ENCODE data around the gene OR10H2. TPM values are rescaled to one million over a fixed set of nuclear protein-coding genes. Genes with fewer than 3 reads are reported as not detected.

The OR10H2 gene
- total RNA-seq, 2 experiments from 2014 or later, result not detected

DNA sequence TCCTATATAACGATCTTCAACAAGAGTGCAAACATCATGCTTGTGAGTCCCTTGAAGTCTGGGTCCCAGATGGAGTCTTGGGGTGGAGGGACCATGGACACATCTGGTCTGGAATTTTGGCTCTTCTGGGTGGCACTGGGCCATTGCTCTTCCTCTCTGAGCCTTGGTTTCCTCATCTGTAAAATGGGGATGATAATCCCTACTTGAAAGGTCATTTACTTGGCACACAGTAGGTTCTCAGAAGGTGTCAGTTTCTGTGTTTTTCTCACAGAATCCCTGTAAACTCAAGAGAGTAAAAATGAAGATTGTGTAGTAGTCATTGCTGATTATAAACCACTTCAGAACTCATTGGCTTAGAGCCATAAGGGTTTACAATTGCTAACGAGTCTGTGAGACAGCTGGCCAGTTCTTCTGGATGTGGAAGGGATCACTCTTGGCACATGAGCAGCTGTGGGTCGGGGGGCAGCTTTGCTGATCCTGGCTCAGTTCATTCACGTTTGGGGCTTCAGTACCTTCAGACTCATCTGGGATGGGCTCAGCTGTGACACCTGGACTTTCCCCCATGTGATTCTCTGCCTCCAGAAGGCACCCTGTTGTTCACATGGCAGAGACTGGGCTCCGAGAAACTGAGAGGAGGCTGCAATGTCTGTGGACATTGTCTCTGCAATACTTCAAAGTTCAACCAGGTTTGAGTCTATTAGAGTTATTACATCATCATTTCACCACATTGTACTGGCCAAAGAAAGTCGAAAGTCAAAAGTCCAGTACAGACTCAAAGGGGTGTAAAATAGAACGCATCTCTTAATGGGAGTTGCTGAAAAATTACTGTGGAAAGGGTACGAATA lies 47.1 kb upstream of the OR10H2 start:
- Histone ChIP-seq H3K4me3 (ENCODE audit: low read length) (no peak overlapping the region), H3K36me3 (ENCODE audit: insufficient read depth, low read length) (no peaks in the 10 kb centered on the region), H3K9me3 (ENCODE audit: control insufficient read depth in 1 of 2, insufficient read depth in 1 of 2, low read length in 2 of 2) (peaks cover 0 to 4% of the 10 kb centered on the region in 2 experiments), H3K4me1 (ENCODE audit: insufficient read depth, low read length) (no peaks in the 10 kb centered on the region), H3K27me3 (ENCODE audit: control insufficient read depth in 1 of 2, insufficient read depth in 2 of 2, low read length in 2 of 2) (peaks cover 8 to 10% of the 10 kb centered on the region in 2 experiments), H3K27ac (ENCODE audit: low read depth in 1 of 2, low read length in 2 of 2) (no peak overlapping the region)
- ChIA-PET CTCF (no interaction called here), POLR2A (no interaction called here)
- no peak overlapping the region for H3K4me3 Mint-ChIP-seq
- H3K9me3 Mint-ChIP-seq, result no peaks in the 10 kb centered on the region
- ATAC-seq (ENCODE audit: poor library complexity) (no peak), DNase-seq (no peak)
- no peak for TF ChIP-seq CTCF (IDR thresholded peaks at IDR 0.05)
- no peak overlapping the region for H3K27ac Mint-ChIP-seq
- no peaks in the 10 kb centered on the region for H3K4me1 Mint-ChIP-seq (ENCODE audit: low read depth)
- no peaks in the 10 kb centered on the region for H3K36me3 Mint-ChIP-seq (ENCODE audit: low read depth)
- intact Hi-C loops (cut with DNase I, micrococcal nuclease), result no loop called here
- peaks cover 51% of the 10 kb centered on the region for H3K27me3 Mint-ChIP-seq

- H3K36me3 ChIP-seq (ENCODE audit: insufficient read depth, low read length), result no peaks in the 10 kb centered on the region
- ChIA-PET POLR2A (no interaction called here), CTCF (no interaction called here)
- H3K4me3 Mint-ChIP-seq, result no peak overlapping the region
- no peaks in the 10 kb centered on the region for H3K4me1 ChIP-seq (ENCODE audit: insufficient read depth, low read length)
- no peak for DNase-seq
- no peaks in the 10 kb centered on the region for H3K4me1 Mint-ChIP-seq (ENCODE audit: low read depth)
- ATAC-seq (ENCODE audit: poor library complexity), result no peak
- no peak overlapping the region for H3K27ac ChIP-seq (ENCODE audit: low read depth in 1 of 2, low read length in 2 of 2)
- peaks cover 12 to 16% of the 10 kb centered on the region in 2 experiments for H3K27me3 ChIP-seq (ENCODE audit: control insufficient read depth in 1 of 2, insufficient read depth in 2 of 2, low read length in 2 of 2)
- peaks cover 0 to 14% of the 10 kb centered on the region in 2 experiments for H3K9me3 ChIP-seq (ENCODE audit: control insufficient read depth in 1 of 2, insufficient read depth in 1 of 2, low read length in 2 of 2)
- no peaks in the 10 kb centered on the region for H3K9me3 Mint-ChIP-seq
- H3K4me3 ChIP-seq (ENCODE audit: low read length), result no peak overlapping the region
- intact Hi-C loops (cut with DNase I, micrococcal nuclease), result no loop called here
- H3K36me3 Mint-ChIP-seq (ENCODE audit: low read depth), result no peaks in the 10 kb centered on the region
- no peak overlapping the region for H3K27ac Mint-ChIP-seq
- no peak for TF ChIP-seq CTCF (IDR thresholded peaks at IDR 0.05)
- peaks cover 71% of the 10 kb centered on the region for H3K27me3 Mint-ChIP-seq
Measured at GRCh38 chr19:15683411-15683810, 44.4 kb upstream of the OR10H2 start.

- Mint-ChIP-seq H3K27me3 (peaks cover 75% of the 10 kb centered on the region), H3K4me1 (ENCODE audit: low read depth) (no peaks in the 10 kb centered on the region), H3K4me3 (no peak overlapping the region), H3K9me3 (peaks cover 3% of the 10 kb centered on the region), H3K27ac (no peak overlapping the region), H3K36me3 (ENCODE audit: low read depth) (no peaks in the 10 kb centered on the region)
- H3K4me3 ChIP-seq (ENCODE audit: low read length), result no peak overlapping the region
- no peak overlapping the region for H3K27ac ChIP-seq (ENCODE audit: low read depth in 1 of 2, low read length in 2 of 2)
- ATAC-seq (ENCODE audit: poor library complexity), result no peak
- peaks cover 0 to 14% of the 10 kb centered on the region in 2 experiments for H3K9me3 ChIP-seq (ENCODE audit: control insufficient read depth in 1 of 2, insufficient read depth in 1 of 2, low read length in 2 of 2)
- H3K27me3 ChIP-seq (ENCODE audit: control insufficient read depth in 1 of 2, insufficient read depth in 2 of 2, low read length in 2 of 2), result peaks cover 12 to 16% of the 10 kb centered on the region in 2 experiments
- CTCF ChIA-PET, result no interaction called here
- POLR2A ChIA-PET, result no interaction called here
- H3K36me3 ChIP-seq (ENCODE audit: insufficient read depth, low read length), result no peaks in the 10 kb centered on the region
- no peak for TF ChIP-seq CTCF (IDR thresholded peaks at IDR 0.05)
- intact Hi-C loops (cut with DNase I, micrococcal nuclease), result no loop called here
- no peak for DNase-seq
- no peaks in the 10 kb centered on the region for H3K4me1 ChIP-seq (ENCODE audit: insufficient read depth, low read length)
Measured at GRCh38 chr19:15684828-15685227, 43.0 kb upstream of the OR10H2 start.

Data from CD4-positive, alpha-beta T cell (primary cell).